Common myeloid progenitor, CD34-positive (primary cell): ENCODE measurements around the gene FSTL3.

ENCODE experiments used
- CTCF ChIA-PET: fragments of 350-600 bp; sonication (Branson Sonifier 250); formaldehyde crosslinking; loops from one replicate; lab custom pipeline; 2021; ENCODE audit warnings: antibody characterized with exemption; lab: Charles Lee
- POLR2A ChIA-PET: fragments of 350-600 bp; sonication (Branson Sonifier 250); formaldehyde crosslinking; loops from one replicate; lab custom pipeline; 2021; ENCODE audit warnings: antibody characterized with exemption; lab: Charles Lee
- DNase-seq, 3 donors: peaks; one replicate each; pipeline versions ENCODE4 v3.0.0 to v3.0.0-alpha.2; 2013
- H3K27ac ChIP-seq, 2 experiments: 1 replicate in 1 of 2; 2 replicates in 1 of 2; pipeline ENCODE4 v1.7.0; 2013; ENCODE audit warnings: inconsistent platforms in 2 of 2, low read length in 2 of 2, mild to moderate bottlenecking in 2 of 2, low read depth in 1 of 2, moderate library complexity in 1 of 2; ENCODE audit not compliant: severe bottlenecking in 2 of 2, insufficient read depth in 1 of 2, poor library complexity in 1 of 2
- H3K27me3 ChIP-seq, 5 experiments: replicated peaks in 2 of 5; 1 replicate in 3 of 5; 2 replicates in 2 of 5; pipeline versions ENCODE4 v1.6.1 to v1.7.0; 2013; ENCODE audit warnings: low read length in 4 of 5, mild to moderate bottlenecking in 2 of 5, moderate library complexity in 2 of 5, inconsistent platforms in 1 of 5; ENCODE audit not compliant: insufficient read depth in 5 of 5, control insufficient read depth in 4 of 5
- H3K36me3 ChIP-seq, 4 experiments: 1 replicate in 2 of 4; 2 replicates in 2 of 4; pipeline versions ENCODE4 v1.6.1 to v1.7.0; 2013; ENCODE audit warnings: low read length in 3 of 4, control low read depth in 1 of 4, mild to moderate bottlenecking in 1 of 4; ENCODE audit not compliant: control insufficient read depth in 4 of 4, insufficient read depth in 4 of 4
- H3K4me1 ChIP-seq, 4 experiments: 1 replicate in 3 of 4; 2 replicates in 1 of 4; pipeline versions ENCODE4 v1.6.1 to v1.7.1; 2013; ENCODE audit warnings: low read length in 3 of 4, mild to moderate bottlenecking in 3 of 4, control low read depth in 1 of 4, inconsistent platforms in 1 of 4, moderate library complexity in 1 of 4; ENCODE audit not compliant: control insufficient read depth in 4 of 4, insufficient read depth in 4 of 4; ENCODE audit errors: control extremely low read depth in 1 of 4
- H3K4me3 ChIP-seq, 7 experiments: 1 replicate in 4 of 7; 2 replicates in 3 of 7; pipeline versions ENCODE4 v1.5.1 to v1.7.0; 2013; ENCODE audit warnings: mild to moderate bottlenecking in 7 of 7, low read length in 6 of 7, moderate library complexity in 6 of 7, inconsistent platforms in 2 of 7, low read depth in 2 of 7, control low read depth in 1 of 7; ENCODE audit not compliant: insufficient read depth in 4 of 7, control insufficient read depth in 1 of 7; ENCODE audit errors: extremely low read depth in 1 of 7
- H3K9me3 ChIP-seq, 5 experiments: 1 replicate in 4 of 5; 2 replicates in 1 of 5; pipeline versions ENCODE4 v1.6.1 to v1.7.1; 2013; ENCODE audit warnings: low read length in 4 of 5, mild to moderate bottlenecking in 2 of 5, inconsistent platforms in 1 of 5, low read depth in 1 of 5, moderate library complexity in 1 of 5; ENCODE audit not compliant: control insufficient read depth in 4 of 5, insufficient read depth in 2 of 5; ENCODE audit errors: control extremely low read depth in 1 of 5
- WGBS: methylation state at CpG from one replicate; pipeline ENCODE4 v1.1.5; 2013; ENCODE audit not compliant: insufficient coverage; 5-methylcytosine and 5-hydroxymethylcytosine counted together

FSTL3 gene

GRCh38 chr19:703329-703650 lies 27.1 kb downstream of the FSTL3 start:
- Histone ChIP-seq H3K36me3 (no peaks in the 10 kb centered on the region), H3K4me3 (peak overlapping the region; percentile 43 to 84 (median 67)), H3K4me1 (peaks cover 0 to 45% (median 38%) of the 10 kb centered on the region in 4 experiments), H3K9me3 (peaks cover 0 to 2% (median 0%) of the 10 kb centered on the region in 5 experiments), H3K27me3 (no peaks in the 10 kb centered on the region), H3K27ac (peak overlapping the region in 1 of 2 experiments; percentile 76)
- POLR2A ChIA-PET: interaction anchor here (0.6 to 2.7 kb wide), 6 partner anchors 8 to 31 kb away, joined by 3 to 20 read pairs (median 6); partner anchors contain the start of gene PRSS57
- DNase-seq: no peak
- 17% methylated on average over 2 of the region's 4 CpGs for WGBS
- CTCF ChIA-PET: interaction anchor here (0.6 to 2.2 kb wide), 8 partner anchors 14 to 364 kb away, joined by 3 to 13 read pairs (median 5); partner anchors contain the start of gene ARHGAP45

DNA sequence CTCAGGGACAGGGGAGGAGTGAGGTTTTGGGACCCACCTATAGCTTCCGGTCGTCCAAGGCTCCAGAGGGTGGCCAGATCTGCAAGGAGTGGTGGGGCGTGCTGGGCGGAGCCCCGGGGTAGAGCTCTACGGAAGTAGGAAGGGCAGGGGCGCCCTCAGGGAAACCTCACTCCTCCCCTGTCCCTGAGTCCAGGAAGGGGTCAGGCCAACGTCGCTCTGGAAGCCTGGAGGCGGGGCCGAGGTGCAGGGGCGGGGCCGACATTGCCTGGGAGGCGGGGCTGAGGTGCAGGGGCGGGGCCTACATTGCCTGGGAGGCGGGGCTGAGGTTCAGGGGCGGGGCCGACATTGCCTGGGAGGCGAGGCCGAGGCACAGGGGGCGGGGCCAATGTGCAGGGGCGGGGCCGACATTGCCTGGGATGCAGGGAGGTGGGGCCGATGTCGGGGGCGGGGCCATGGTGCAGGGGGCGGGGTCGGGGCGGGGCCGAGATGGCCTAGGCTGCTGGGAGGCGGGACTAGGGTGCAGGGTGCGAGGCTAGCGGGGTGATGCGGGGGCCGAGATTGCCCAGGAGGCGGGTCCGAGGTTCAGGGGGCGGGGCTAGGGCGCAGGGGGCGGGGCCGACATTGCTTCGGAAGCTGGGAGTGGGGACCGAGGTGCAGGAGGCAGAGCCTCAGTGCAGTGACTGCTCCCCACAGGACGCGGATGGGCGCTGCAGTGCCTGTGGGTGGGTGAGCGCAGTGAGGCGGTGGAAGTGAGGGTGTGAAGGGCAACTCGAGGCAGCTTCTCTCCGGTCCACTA lies 27.7 kb downstream of the FSTL3 start:
- H3K27ac ChIP-seq: peak overlapping the region in 1 of 2 experiments; percentile 76
- no peaks in the 10 kb centered on the region for H3K27me3 ChIP-seq
- ChIA-PET POLR2A (interaction anchor here (0.6 to 2.7 kb wide), 9 partner anchors 8 to 131 kb away, joined by 3 to 20 read pairs (median 4); partner anchors contain the start of genes BSG and PRSS57), CTCF (interaction anchor here (0.6 to 2.2 kb wide), 13 partner anchors 13 to 363 kb away, joined by 3 to 13 read pairs (median 5); partner anchors contain the start of gene ARHGAP45)
- DNase-seq: peak; percentile 91 to 96 (median 95)
- H3K36me3 ChIP-seq: no peaks in the 10 kb centered on the region
- 0% methylated on average over 20 of the region's 50 CpGs for WGBS
- peaks cover 0 to 44% (median 37%) of the 10 kb centered on the region in 4 experiments for H3K4me1 ChIP-seq
- peaks cover 0 to 2% (median 0%) of the 10 kb centered on the region in 5 experiments for H3K9me3 ChIP-seq
- H3K4me3 ChIP-seq: peak overlapping the region; percentile 43 to 84 (median 67)

GRCh38 chr19:704447-704741 lies 28.2 kb downstream of the FSTL3 start:
- H3K36me3 ChIP-seq: no peaks in the 10 kb centered on the region
- H3K4me3 ChIP-seq: peak overlapping the region in 5 of 7 experiments; percentile 38 to 71 (median 60)
- POLR2A ChIA-PET: interaction anchor here (0.7 to 2.7 kb wide), 7 partner anchors 9 to 132 kb away, joined by 3 to 20 read pairs (median 3); partner anchors contain the start of genes BSG and PRSS57
- H3K27me3 ChIP-seq: no peaks in the 10 kb centered on the region
- CTCF ChIA-PET: interaction anchor here (0.9 to 2.2 kb wide), 10 partner anchors 13 to 34 kb away, joined by 3 to 13 read pairs (median 6); no protein-coding TSS in a partner anchor
- DNase-seq: no peak
- peaks cover 0 to 2% (median 0%) of the 10 kb centered on the region in 5 experiments for H3K9me3 ChIP-seq
- peaks cover 0 to 39% (median 35%) of the 10 kb centered on the region in 4 experiments for H3K4me1 ChIP-seq
- WGBS: 8% methylated on average over 6 of the region's 14 CpGs
- no peak overlapping the region for H3K27ac ChIP-seq

DNA sequence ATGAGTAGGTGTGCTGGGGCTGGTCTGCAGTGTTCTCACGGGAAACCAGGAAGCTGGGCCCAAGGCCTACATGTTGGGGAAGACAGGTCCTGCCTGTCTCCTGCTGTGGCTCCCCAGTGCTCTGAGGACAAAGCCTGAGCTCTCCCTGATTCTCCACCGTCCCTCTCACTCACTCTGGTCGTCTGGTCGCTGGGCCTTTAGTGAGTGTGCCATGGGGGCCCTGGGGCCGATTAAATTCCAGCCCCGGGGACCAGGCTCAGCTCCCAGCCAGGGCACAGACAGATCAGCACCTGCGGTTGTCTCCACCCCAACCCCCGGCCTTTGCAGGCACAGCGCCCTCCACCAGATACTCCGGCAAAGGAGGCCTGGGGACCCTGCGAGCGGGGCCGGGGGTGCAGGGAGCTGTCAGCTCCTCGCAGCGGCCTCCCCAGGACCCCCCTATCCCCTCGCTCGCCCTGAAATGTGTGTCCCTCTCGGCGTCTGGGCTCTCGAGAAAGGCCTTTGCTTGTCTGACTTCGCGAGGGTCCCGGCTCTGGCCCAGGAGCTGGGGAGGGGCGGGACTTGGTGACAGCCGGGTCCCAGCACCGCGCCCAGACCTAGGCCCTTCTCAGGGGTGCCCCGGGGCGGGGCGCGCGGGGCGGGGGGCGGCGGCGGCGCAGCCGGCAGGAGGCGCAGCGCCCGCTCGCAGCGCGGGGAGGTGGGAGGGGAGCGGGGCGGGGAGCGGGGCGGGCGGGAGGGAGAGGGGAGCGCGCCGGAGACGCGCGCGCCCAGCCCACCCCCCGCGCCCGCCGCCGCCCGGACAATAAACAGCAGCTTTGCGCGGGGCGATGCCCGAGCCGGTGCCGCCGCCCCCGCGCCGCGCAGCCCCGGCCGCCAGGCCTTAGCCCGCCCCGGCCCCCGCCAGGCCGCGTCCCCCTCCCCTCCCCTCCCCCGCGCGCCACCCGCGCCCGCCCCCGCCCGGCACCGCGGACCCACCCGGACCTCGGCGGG lies 32.3 kb downstream of the FSTL3 start, which contains the start of gene PALM:
Gene PALM, plus strand, starts transcription at position 782 of the 990 bp plus-strand sequence. CDS start 212 bp downstream, outside the sequence.
- Histone ChIP-seq H3K4me3 (peak within 1 kb of the TSS; percentile 43 to 74 (median 67)), H3K36me3 (no peaks in the 10 kb centered on the region), H3K27me3 (no peaks in the 10 kb centered on the region), H3K9me3 (peaks cover 0 to 2% (median 0%) of the 10 kb centered on the region in 5 experiments), H3K4me1 (peaks cover 0 to 25% (median 24%) of the 10 kb centered on the region in 4 experiments), H3K27ac (no peak within 1 kb of the TSS)
- peak in 2 of 3 donors; percentile 50 to 59 for DNase-seq
- 36% methylated on average over 23 of the region's 93 CpGs for WGBS
- ChIA-PET CTCF (interaction anchor here (0.8 to 1.8 kb wide), 19 partner anchors 7 to 124 kb away, joined by 3 to 8 read pairs (median 4); no protein-coding TSS in a partner anchor), POLR2A (no interaction called here)

- Histone ChIP-seq H3K36me3 (no peaks in the 10 kb centered on the region), H3K4me1 (peaks cover 0 to 22% (median 22%) of the 10 kb centered on the region in 4 experiments), H3K4me3 (peak overlapping the region; percentile 43 to 74 (median 67)), H3K27me3 (no peaks in the 10 kb centered on the region), H3K27ac (no peak overlapping the region), H3K9me3 (peaks cover 0 to 2% (median 0%) of the 10 kb centered on the region in 5 experiments)
- WGBS: 4% methylated on average over 55 of the region's 78 CpGs
- POLR2A ChIA-PET: no interaction called here
- no peak for DNase-seq
- CTCF ChIA-PET: interaction anchor here (0.7 to 1.7 kb wide), 5 partner anchors 9 to 33 kb away, joined by 3 to 6 read pairs (median 3); no protein-coding TSS in a partner anchor
Observed at GRCh38 chr19:709196-709964, 33.2 kb downstream of the FSTL3 start.
